GM23248 (cell line): ENCODE results near the gene SEC24B. TPM values are rescaled to one million over a fixed set of nuclear protein-coding genes. Genes with fewer than 3 reads are reported as not detected.
"Not testable (repeated sequence)": the region's sequence is repeated elsewhere in the genome, so short reads cannot be mapped to it uniquely, and the experiment has no call there.

Experiments
- DNase-seq: peaks from one replicate; pipeline ENCODE4 v3.0.0-alpha.2; 2015
- H2AFZ ChIP-seq: fragments of 200-600 bp; sonication (generic); 2 replicates; pipeline ENCODE4 v1.6.1; 2016; ENCODE audit warnings: antibody characterized with exemption
- H3F3A ChIP-seq: fragments of 200-600 bp; sonication (generic); 2 replicates; pipeline ENCODE4 v1.6.1; 2016; ENCODE audit warnings: mild to moderate bottlenecking, antibody characterized with exemption, mixed run types; ENCODE audit not compliant: insufficient read depth
- H3K27ac ChIP-seq: fragments of 200-600 bp; sonication (generic); 2 replicates; pipeline ENCODE4 v1.5.1; 2016; ENCODE audit warnings: mild to moderate bottlenecking
- H3K27me3 ChIP-seq: fragments of 200-600 bp; sonication (generic); replicated peaks from 2 replicates; pipeline ENCODE4 v1.6.1; 2016; ENCODE audit warnings: mild to moderate bottlenecking; ENCODE audit not compliant: insufficient read depth
- H3K36me3 ChIP-seq: fragments of 200-600 bp; sonication (generic); 2 replicates; pipeline ENCODE4 v1.6.1; 2016; ENCODE audit warnings: low read depth, mild to moderate bottlenecking
- H3K4me1 ChIP-seq: fragments of 200-600 bp; sonication (generic); 2 replicates; pipeline ENCODE4 v1.6.1; 2016; ENCODE audit warnings: mild to moderate bottlenecking; ENCODE audit not compliant: insufficient read depth
- H3K4me2 ChIP-seq: fragments of 200-600 bp; sonication (generic); one replicate; pipeline ENCODE4 v1.6.1; 2016; ENCODE audit warnings: mild to moderate bottlenecking; ENCODE audit not compliant: unreplicated experiment
- H3K4me3 ChIP-seq: fragments of 200-600 bp; sonication (generic); 2 replicates; pipeline ENCODE4 v1.5.1; 2016; ENCODE audit warnings: mild to moderate bottlenecking
- H3K79me2 ChIP-seq: fragments of 200-600 bp; sonication (generic); 2 replicates; pipeline ENCODE4 v1.6.1; 2016; ENCODE audit warnings: mild to moderate bottlenecking; ENCODE audit not compliant: insufficient read depth
- H3K9ac ChIP-seq: fragments of 200-600 bp; sonication (generic); 2 replicates; pipeline ENCODE4 v1.6.1; 2016; ENCODE audit warnings: mild to moderate bottlenecking
- H3K9me2 ChIP-seq: fragments of 200-600 bp; sonication (generic); 2 replicates; pipeline ENCODE4 v1.6.1; 2016; ENCODE audit warnings: mixed run types, mild to moderate bottlenecking, moderate library complexity; ENCODE audit not compliant: insufficient read depth
- H3K9me3 ChIP-seq: fragments of 200-600 bp; sonication (generic); one replicate; pipeline ENCODE4 v1.6.1; 2017; ENCODE audit warnings: low read depth
- H4K20me1 ChIP-seq: fragments of 200-600 bp; sonication (generic); 2 replicates; pipeline ENCODE4 v1.6.0; 2016; ENCODE audit not compliant: insufficient read depth
- EZH2 ChIP-seq: fragments of 200-600 bp; sonication (generic); IDR thresholded peaks from 2 replicates; pipeline ENCODE4 v1.6.1; 2018; ENCODE audit warnings: antibody characterized with exemption, mild to moderate bottlenecking; ENCODE audit not compliant: insufficient read depth, poor library complexity, severe bottlenecking
- EZH2phosphoT487 ChIP-seq: fragments of 200-600 bp; sonication (generic); IDR thresholded peaks from 2 replicates; pipeline ENCODE4 v1.6.1; 2018; ENCODE audit warnings: antibody characterized with exemption, moderate library complexity, mild to moderate bottlenecking, low read depth; ENCODE audit not compliant: insufficient read depth
- WGBS, 2 experiments: methylation state at CpG; one replicate each; pipeline ENCODE4 v1.1.6; 2015 to 2017; ENCODE audit warnings: low lambda C conversion rate in 2 of 2, low coverage in 1 of 2; ENCODE audit errors: missing lambda C conversion rate in 2 of 2; 5-methylcytosine and 5-hydroxymethylcytosine counted together
- in situ Hi-C: fragments of 300-500 bp; cut with MboI; formaldehyde crosslinking; loops from 2 replicates; pipeline ENCODE4 v1.15.0; 2020
- polyA plus RNA-seq: library from polyadenylated mRNA; unstranded; fragments of >200 nt; fragmentation: Nextera tagmentation; extraction: Ambion mirVana; gene quantifications from 2 replicates; pipeline ENCODE4 v1.2.1, GENCODE V29; 2016
- total RNA-seq: library from RNA; depleted of rRNA; stranded (reverse); fragments of >200 nt; shearing (Covaris generic); gene quantifications from 2 replicates; pipeline ENCODE4 v1.2.3, GENCODE V29; 2014

SEC24B gene
- total and polyA plus RNA-seq, 2 experiments from 2014 or later = 20.3 to 26.6 TPM

GRCh38 chr4:109451544-109452273 lies 18.1 kb downstream of the SEC24B start:
- H3K9ac ChIP-seq = no peak overlapping the region
- peaks cover 100% of the 10 kb centered on the region for H3K79me2 ChIP-seq
- peaks cover 19% of the 10 kb centered on the region for H4K20me1 ChIP-seq
- no peaks in the 10 kb centered on the region for H3K9me3 ChIP-seq
- H3K9me2 ChIP-seq = no peaks in the 10 kb centered on the region
- DNase-seq = no peak
- no peaks in the 10 kb centered on the region for H3K27me3 ChIP-seq
- H3K4me3 ChIP-seq = no peak overlapping the region
- H3K4me1 ChIP-seq = no peaks in the 10 kb centered on the region
- no peak overlapping the region for H3K27ac ChIP-seq
- H3K4me2 ChIP-seq = no peak overlapping the region
- no peak for TF ChIP-seq EZH2
- TF ChIP-seq EZH2phosphoT487 = no peak
- WGBS, 2 experiments = 84 to 89% methylated on average over 3 of the region's 3 CpGs
- H2AFZ ChIP-seq = no peak overlapping the region
- 0 out of 2 replicates have a peak, but pooled peaks cover 7% of the 10 kb centered on the region for H3K36me3 ChIP-seq
- in situ Hi-C loops = no loop called here
- H3F3A ChIP-seq = peaks cover 6% of the 10 kb centered on the region; the same call in 1 of the 2 replicates

- not testable (repeated sequence) for H2AFZ ChIP-seq
- peaks cover 27% of the 10 kb centered on the region for H4K20me1 ChIP-seq
These were observed 19.5 kb downstream of the SEC24B start for GRCh38 chr4:109453110-109453509.

GRCh38 chr4:109462297-109462696 lies 28.7 kb downstream of the SEC24B start:
- no peak overlapping the region for H3K27ac ChIP-seq
- peaks cover 27% of the 10 kb centered on the region; the same call in 1 of the 2 replicates for H3K36me3 ChIP-seq
- in situ Hi-C loops = no loop called here
- peaks cover 11% of the 10 kb centered on the region; the same call in 1 of the 2 replicates for H4K20me1 ChIP-seq
- H3K4me3 ChIP-seq = no peak overlapping the region
- no peaks in the 10 kb centered on the region for H3K27me3 ChIP-seq
- no peaks in the 10 kb centered on the region for H3F3A ChIP-seq
- 79 to 84% methylated on average over 3 of the region's 3 CpGs for WGBS, 2 experiments
- no peak overlapping the region for H2AFZ ChIP-seq
- H3K9ac ChIP-seq = no peak overlapping the region
- H3K9me2 ChIP-seq = no peaks in the 10 kb centered on the region
- peaks cover 100% of the 10 kb centered on the region for H3K79me2 ChIP-seq
- H3K4me2 ChIP-seq = no peak overlapping the region
- H3K4me1 ChIP-seq = no peaks in the 10 kb centered on the region
- DNase-seq = no peak
- TF ChIP-seq EZH2 (no peak), EZH2phosphoT487 (no peak)
- H3K9me3 ChIP-seq = no peaks in the 10 kb centered on the region

More at GRCh38 chr4:109453110-109453509, 19.5 kb downstream of the SEC24B start:
- H3K9ac ChIP-seq, H3K27ac ChIP-seq, H3F3A ChIP-seq, H3K9me2 ChIP-seq, H3K4me2 ChIP-seq, H3K27me3 ChIP-seq, H3K9me3 ChIP-seq, DNase-seq, H3K36me3 ChIP-seq, H3K4me3 ChIP-seq, H3K4me1 ChIP-seq, in situ Hi-C loops: not testable (repeated sequence)
- H3K79me2 ChIP-seq = peaks cover 100% of the 10 kb centered on the region
- 97 to 100% methylated on average over 3 of the region's 3 CpGs for WGBS, 2 experiments

- Histone ChIP-seq H3K4me3 (no peak overlapping the region), H3K36me3 (peaks cover 27% of the 10 kb centered on the region; the same call in 1 of the 2 replicates), H3K79me2 (peaks cover 100% of the 10 kb centered on the region), H3K4me1 (no peaks in the 10 kb centered on the region), H4K20me1 (peaks cover 10% of the 10 kb centered on the region; the same call in 1 of the 2 replicates), H3K9me2 (no peaks in the 10 kb centered on the region), H3F3A (no peaks in the 10 kb centered on the region), H3K9ac (no peak overlapping the region), H2AFZ (no peak overlapping the region), H3K27me3 (no peaks in the 10 kb centered on the region), H3K4me2 (no peak overlapping the region), H3K9me3 (no peaks in the 10 kb centered on the region), H3K27ac (no peak overlapping the region)
- 100% methylated on average over 1 of the region's 1 CpG for WGBS, 2 experiments
- TF ChIP-seq EZH2 (no peak), EZH2phosphoT487 (no peak)
- in situ Hi-C loops = no loop called here
- peak; percentile 43 for DNase-seq
These were observed 29.2 kb downstream of the SEC24B start for GRCh38 chr4:109462802-109463201.
